Naive B cell (primary cell): ENCODE results near the gene SMG1. TPM values are rescaled to one million over a fixed set of nuclear protein-coding genes. Genes with fewer than 3 reads are reported as not detected.
A peak's percentile ranks its signal among the peaks of the same experiment; 100 is the strongest.

Experiments used
- ATAC-seq, 2 donors: fragments of 150-1000 bp; cut with Tn5 transposase; 2 replicates each; pipeline ENCODE4 v1.10.0; 2021; ENCODE audit warnings: low read depth in 2 of 2, mild to moderate bottlenecking in 2 of 2, moderate library complexity in 2 of 2
- DNase-seq: peaks from one replicate; pipeline ENCODE4 v3.0.0; 2022
- H3K27ac Mint-ChIP-seq, 6 donors: one replicate each; pipeline ENCODE4 v1.8.0; 2020 to 2022; ENCODE audit warnings: mild to moderate bottlenecking in 6 of 6, mixed read lengths in 6 of 6, moderate library complexity in 5 of 6, inconsistent platforms in 2 of 6
- H3K27me3 Mint-ChIP-seq, 3 donors: one replicate each; pipeline ENCODE4 v1.8.0; 2021 to 2022; ENCODE audit warnings: mixed read lengths in 3 of 3, mild to moderate bottlenecking in 1 of 3
- H3K36me3 Mint-ChIP-seq, 2 donors: one replicate each; pipeline ENCODE4 v1.8.0; 2020 to 2022; ENCODE audit warnings: mixed read lengths in 2 of 2, inconsistent platforms in 1 of 2, mild to moderate bottlenecking in 1 of 2
- H3K4me1 Mint-ChIP-seq, 3 donors: one replicate each; pipeline ENCODE4 v1.8.0; 2020 to 2022; ENCODE audit warnings: mixed read lengths in 3 of 3, inconsistent platforms in 1 of 3, mild to moderate bottlenecking in 1 of 3, moderate library complexity in 1 of 3
- H3K4me3 Mint-ChIP-seq, 8 donors: one replicate each; pipeline ENCODE4 v1.8.0; 2020 to 2022; ENCODE audit warnings: mild to moderate bottlenecking in 8 of 8, mixed read lengths in 8 of 8, moderate library complexity in 8 of 8, inconsistent platforms in 2 of 8
- H3K9me3 Mint-ChIP-seq, 7 donors: one replicate each; pipeline ENCODE4 v1.8.0; 2020 to 2022; ENCODE audit warnings: mixed read lengths in 7 of 7, mild to moderate bottlenecking in 5 of 7, inconsistent platforms in 2 of 7, moderate library complexity in 1 of 7
- polyA plus RNA-seq, 6 donors: library from polyadenylated mRNA; unstranded; fragments of 300-500 nt; fragmentation: Illumina TruSeq; gene quantifications; one replicate each; pipeline ENCODE4 v1.2.3, GENCODE V29; 2021; ENCODE audit warnings: low read depth in 6 of 6

The SMG1 gene
- polyA plus RNA-seq, 6 donors from 2014 or later, result 13.4 to 28.7 (median 19.5) TPM

DNA sequence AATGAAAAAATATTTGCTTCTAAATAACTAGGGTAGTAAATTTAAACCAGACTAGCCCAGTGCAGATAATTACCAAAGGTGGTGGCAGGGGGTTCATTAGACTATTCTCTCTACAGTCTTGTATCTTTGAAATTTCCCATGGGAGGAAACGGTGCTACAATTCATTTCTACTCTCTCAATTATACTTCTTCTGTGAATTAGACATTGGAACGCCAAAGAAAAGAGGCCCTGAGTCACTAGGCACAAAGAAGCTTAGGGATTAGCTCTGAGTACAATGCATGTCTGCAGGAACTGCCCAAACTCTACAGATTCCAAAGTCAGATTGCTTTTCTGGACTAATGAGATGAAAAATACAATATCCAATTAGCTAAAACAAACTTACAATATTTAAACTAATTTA is 94.2 kb downstream of the SMG1 start:
- Mint-ChIP-seq H3K27me3 (no peaks in the 10 kb centered on the region), H3K36me3 (peaks cover 30% of the 10 kb centered on the region in 2 donors), H3K4me3 (no peak overlapping the region), H3K4me1 (no peaks in the 10 kb centered on the region), H3K27ac (no peak overlapping the region), H3K9me3 (no peaks in the 10 kb centered on the region)
- DNase-seq, result no peak
- ATAC-seq, result no peak

DNA sequence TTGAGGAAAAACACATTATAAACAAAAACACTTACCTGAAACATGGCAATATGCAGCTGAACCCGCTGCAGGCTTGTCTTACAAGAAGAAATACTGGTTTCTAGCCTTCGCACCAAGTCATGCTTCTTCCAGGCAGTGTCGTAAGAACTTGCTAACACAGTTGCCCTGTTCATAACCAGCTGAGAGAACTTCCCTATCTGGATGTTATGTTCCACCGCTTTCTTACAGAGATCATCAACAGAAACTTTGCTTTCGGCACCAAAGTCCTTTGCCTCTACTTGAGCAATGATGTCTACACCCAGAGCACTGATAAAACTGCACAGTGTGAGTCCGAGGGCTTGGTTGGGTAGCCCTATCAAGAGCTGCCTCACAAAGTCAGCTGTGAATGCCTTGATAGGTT is 97.0 kb downstream of the SMG1 start:
- Mint-ChIP-seq H3K9me3 (no peaks in the 10 kb centered on the region), H3K4me3 (no peak overlapping the region), H3K36me3 (peaks cover 16 to 22% of the 10 kb centered on the region in 2 donors), H3K27me3 (no peaks in the 10 kb centered on the region), H3K4me1 (no peaks in the 10 kb centered on the region), H3K27ac (no peak overlapping the region)
- DNase-seq, result no peak
- no peak for ATAC-seq

DNA sequence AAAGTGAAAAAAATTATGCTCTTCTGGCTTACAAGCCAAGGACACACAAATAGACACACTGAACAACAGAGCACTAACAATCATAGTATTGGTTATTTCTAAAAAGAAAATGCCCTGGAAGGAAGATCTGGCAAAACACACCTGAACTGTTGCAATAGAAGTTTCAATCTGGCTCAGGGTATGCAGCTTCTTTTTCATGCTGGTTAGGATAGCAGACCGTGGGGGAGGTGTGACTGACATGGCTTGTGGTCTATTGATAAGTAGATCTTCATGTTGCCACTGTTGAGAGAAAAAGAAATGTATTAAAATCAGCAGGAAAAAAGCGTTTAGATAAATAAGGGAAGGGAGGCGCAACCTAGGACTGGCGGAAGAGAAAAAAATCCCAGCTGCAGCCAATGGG is 98.3 kb downstream of the SMG1 start:
- ATAC-seq (no peak), DNase-seq (no peak)
- peaks cover 8 to 14% of the 10 kb centered on the region in 2 donors for H3K36me3 Mint-ChIP-seq
- H3K4me1 Mint-ChIP-seq, result no peaks in the 10 kb centered on the region
- H3K4me3 Mint-ChIP-seq, result no peak overlapping the region
- no peaks in the 10 kb centered on the region for H3K9me3 Mint-ChIP-seq
- no peaks in the 10 kb centered on the region for H3K27me3 Mint-ChIP-seq
- H3K27ac Mint-ChIP-seq, result no peak overlapping the region

- no peaks in the 10 kb centered on the region for H3K27me3 Mint-ChIP-seq
- H3K4me3 Mint-ChIP-seq, result no peak overlapping the region
- DNase-seq (no peak), ATAC-seq (no peak)
- H3K9me3 Mint-ChIP-seq, result no peaks in the 10 kb centered on the region
- H3K36me3 Mint-ChIP-seq, result peaks cover 0 to 15% of the 10 kb centered on the region in 2 donors
- peaks cover 0 to 9% (median 7%) of the 10 kb centered on the region in 3 donors for H3K4me1 Mint-ChIP-seq
- H3K27ac Mint-ChIP-seq, result no peak overlapping the region
Observed at GRCh38 chr16:18816286-18816685, 109.9 kb downstream of the SMG1 start.

GRCh38 chr16:18811925-18812324 is 114.3 kb downstream of the SMG1 start:
- Mint-ChIP-seq H3K9me3 (no peaks in the 10 kb centered on the region), H3K27ac (no peak overlapping the region), H3K27me3 (no peaks in the 10 kb centered on the region), H3K36me3 (peaks cover 19 to 28% of the 10 kb centered on the region in 2 donors), H3K4me1 (no peaks in the 10 kb centered on the region), H3K4me3 (no peak overlapping the region)
- DNase-seq (no peak), ATAC-seq (no peak)

DNA sequence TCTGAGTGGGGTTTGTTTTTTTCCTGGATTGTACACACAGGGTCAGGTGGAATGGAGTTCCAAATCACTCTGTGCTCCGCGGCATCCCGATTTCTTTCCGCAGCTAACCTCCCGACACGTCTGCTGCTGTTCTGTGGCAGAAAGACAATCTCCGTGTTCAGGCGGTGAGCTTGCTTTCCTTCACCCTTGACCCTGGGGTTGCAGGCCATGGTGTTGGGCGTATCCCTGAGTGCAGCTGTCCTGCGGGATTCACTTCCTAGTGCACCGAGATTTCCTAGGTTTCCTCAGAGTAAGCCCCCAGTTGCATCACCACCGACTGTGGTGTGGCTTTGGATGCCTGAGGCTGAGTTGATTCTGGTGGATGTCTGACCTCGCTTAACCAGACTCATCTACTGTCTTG is 117.0 kb downstream of the SMG1 start:
- Mint-ChIP-seq H3K4me3 (no peak overlapping the region), H3K36me3 (peaks cover 19 to 32% of the 10 kb centered on the region in 2 donors), H3K9me3 (no peaks in the 10 kb centered on the region), H3K27ac (peak overlapping the region in 1 of 6 donors; percentile 79), H3K27me3 (no peaks in the 10 kb centered on the region), H3K4me1 (peaks cover 0 to 4% (median 0%) of the 10 kb centered on the region in 3 donors)
- DNase-seq (no peak), ATAC-seq (no peak)

GRCh38 chr16:18805257-18805773 is 120.9 kb downstream of the SMG1 start:
- H3K27me3 Mint-ChIP-seq, result no peaks in the 10 kb centered on the region
- peaks cover 19 to 21% of the 10 kb centered on the region in 2 donors for H3K36me3 Mint-ChIP-seq
- peaks cover 15 to 30% (median 18%) of the 10 kb centered on the region in 3 donors for H3K4me1 Mint-ChIP-seq
- ATAC-seq (no peak), DNase-seq (no peak)
- H3K4me3 Mint-ChIP-seq, result no peak overlapping the region
- H3K27ac Mint-ChIP-seq, result no peak overlapping the region
- no peaks in the 10 kb centered on the region for H3K9me3 Mint-ChIP-seq

DNA sequence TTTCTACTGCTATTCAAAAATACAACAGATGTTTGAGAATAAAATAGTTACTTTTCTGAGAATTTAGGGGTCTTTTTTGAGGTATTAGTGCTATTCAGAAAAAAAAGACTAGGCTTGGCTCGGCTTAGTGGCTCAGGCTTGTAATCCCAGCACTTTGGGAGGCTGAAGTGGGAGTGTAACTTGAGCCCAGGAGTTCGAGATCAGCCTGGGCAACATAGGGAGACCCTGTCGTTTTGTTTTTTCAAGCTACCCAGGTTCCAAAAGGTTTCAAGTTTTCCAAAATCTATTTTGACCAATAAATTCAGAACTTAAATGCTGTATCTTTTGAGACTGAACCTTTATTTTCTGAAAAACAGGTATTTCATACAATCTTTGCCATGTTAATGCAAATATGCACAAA is 121.7 kb downstream of the SMG1 start:
- H3K27ac Mint-ChIP-seq, result peak overlapping the region in 1 of 6 donors; percentile 4
- DNase-seq (no peak), ATAC-seq (no peak)
- H3K4me1 Mint-ChIP-seq, result peaks cover 23 to 38% (median 26%) of the 10 kb centered on the region in 3 donors
- H3K27me3 Mint-ChIP-seq, result no peaks in the 10 kb centered on the region
- H3K4me3 Mint-ChIP-seq, result no peak overlapping the region
- no peaks in the 10 kb centered on the region for H3K9me3 Mint-ChIP-seq
- H3K36me3 Mint-ChIP-seq, result peaks cover 12 to 16% of the 10 kb centered on the region in 2 donors

- peak overlapping the region in 2 of 8 donors; percentile 47 to 53 for H3K4me3 Mint-ChIP-seq
- H3K27me3 Mint-ChIP-seq, result no peaks in the 10 kb centered on the region
- no peaks in the 10 kb centered on the region for H3K9me3 Mint-ChIP-seq
- DNase-seq (no peak), ATAC-seq (no peak)
- peaks cover 27 to 44% (median 27%) of the 10 kb centered on the region in 3 donors for H3K4me1 Mint-ChIP-seq
- peaks cover 6 to 13% of the 10 kb centered on the region in 2 donors for H3K36me3 Mint-ChIP-seq
- H3K27ac Mint-ChIP-seq, result peak overlapping the region; percentile 4 to 86 (median 25)
Observed at GRCh38 chr16:18803569-18804462, 122.4 kb downstream of the SMG1 start.

DNA sequence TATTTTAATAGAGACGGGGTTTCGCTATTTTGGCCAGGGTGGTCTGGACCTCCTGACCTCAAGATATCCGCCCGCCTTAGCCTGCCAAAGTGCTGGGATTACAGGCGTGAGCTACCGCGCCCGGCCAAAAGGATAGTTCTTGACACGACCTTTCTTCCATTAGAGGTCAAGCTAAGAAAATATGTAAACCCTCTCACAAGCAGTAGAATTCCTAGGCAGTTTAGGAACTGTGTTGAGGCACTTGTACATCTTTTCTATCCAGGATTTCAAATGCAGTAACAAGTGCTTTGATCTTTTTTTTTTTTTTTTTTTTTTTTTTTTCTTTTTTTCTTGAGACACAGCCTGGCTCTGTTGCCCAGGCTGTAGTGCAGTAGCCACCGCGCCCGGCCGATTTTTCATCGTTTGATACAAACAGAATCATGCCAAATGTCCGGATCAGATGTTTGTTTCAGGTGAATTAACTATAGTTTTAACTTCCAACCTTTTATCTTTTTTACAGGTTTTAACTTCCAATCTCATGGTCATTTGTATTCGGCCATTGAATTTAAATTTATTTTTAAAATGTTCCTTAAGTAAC is 123.4 kb downstream of the SMG1 start:
- Mint-ChIP-seq H3K27me3 (no peaks in the 10 kb centered on the region), H3K9me3 (no peaks in the 10 kb centered on the region), H3K4me1 (peaks cover 27 to 47% (median 27%) of the 10 kb centered on the region in 3 donors), H3K4me3 (peak overlapping the region in 7 of 8 donors; percentile 80 to 99 (median 97)), H3K27ac (peak overlapping the region in 3 of 6 donors; percentile 28 to 86 (median 42)), H3K36me3 (peaks cover 0 to 7% of the 10 kb centered on the region in 2 donors)
- ATAC-seq (no peak), DNase-seq (no peak)

DNA sequence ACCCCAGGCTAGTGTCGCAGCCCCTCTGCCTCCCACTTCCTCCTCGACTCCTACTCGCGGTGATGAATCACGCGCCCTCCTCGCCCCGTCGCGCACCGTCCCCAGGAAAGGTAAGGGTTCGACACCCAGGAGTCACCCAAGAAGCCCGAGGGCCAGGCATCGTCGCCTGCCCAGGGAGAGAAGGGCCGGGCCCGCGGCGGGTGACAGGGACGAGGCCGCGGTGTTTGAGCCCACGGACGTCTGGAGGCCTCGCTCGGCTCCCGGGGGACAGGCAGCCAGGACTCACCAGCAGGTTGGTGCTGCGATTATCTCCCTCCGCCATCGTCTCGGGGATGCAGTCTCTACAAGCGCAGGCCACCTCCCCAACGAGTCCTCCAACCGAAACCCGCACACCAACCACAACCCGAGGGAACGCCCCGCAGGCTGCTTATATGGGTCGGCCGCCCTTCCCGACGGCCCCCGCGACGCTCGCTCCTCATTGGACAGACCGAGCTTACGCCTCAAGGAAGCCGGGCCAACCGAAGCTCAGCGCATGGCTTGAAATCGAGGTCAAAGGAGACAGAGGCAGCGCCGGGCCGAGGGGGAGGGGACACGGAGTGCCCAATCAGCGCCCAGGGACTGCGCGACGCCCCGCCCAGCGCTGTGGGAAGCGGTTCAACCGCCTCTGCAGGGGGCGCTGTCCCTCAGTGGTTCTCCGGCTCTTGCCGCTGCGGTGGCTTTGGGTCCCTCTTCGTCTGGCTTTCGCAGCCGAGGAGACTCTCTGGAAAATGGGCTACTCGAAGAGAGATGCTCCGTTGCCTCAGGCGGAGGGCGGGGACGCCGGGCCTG is 124.8 kb downstream of the SMG1 start, which contains the start of gene ARL6IP1:
Gene ARL6IP1, minus strand, starts transcription at position 405 of the 828 bp plus-strand sequence. Its CDS starts 83 bp downstream, at position 322.
- Mint-ChIP-seq H3K9me3 (no peaks in the 10 kb centered on the region), H3K27me3 (no peaks in the 10 kb centered on the region), H3K4me3 (peak within 1 kb of the TSS; percentile 80 to 99 (median 98)), H3K36me3 (peaks cover 0 to 2% of the 10 kb centered on the region in 2 donors), H3K27ac (peak within 1 kb of the TSS; percentile 94 to 99 (median 98)), H3K4me1 (peaks cover 27 to 48% (median 27%) of the 10 kb centered on the region in 3 donors)
- ATAC-seq (peak; percentile 89 to 91), DNase-seq (peak; percentile 98)

- ATAC-seq, result no peak
- Mint-ChIP-seq H3K27ac (peak overlapping the region; percentile 94 to 99 (median 98)), H3K4me3 (peak overlapping the region; percentile 80 to 99 (median 98)), H3K9me3 (no peaks in the 10 kb centered on the region), H3K4me1 (peaks cover 27 to 47% (median 27%) of the 10 kb centered on the region in 3 donors), H3K27me3 (no peaks in the 10 kb centered on the region), H3K36me3 (no peaks in the 10 kb centered on the region)
- no peak for DNase-seq
Observed at GRCh38 chr16:18800775-18801144, 125.4 kb downstream of the SMG1 start.

GRCh38 chr16:18800293-18800692 is 125.9 kb downstream of the SMG1 start:
- DNase-seq (no peak), ATAC-seq (no peak)
- peak overlapping the region; percentile 80 to 99 (median 98) for H3K4me3 Mint-ChIP-seq
- H3K4me1 Mint-ChIP-seq, result peaks cover 27 to 47% (median 27%) of the 10 kb centered on the region in 3 donors
- H3K9me3 Mint-ChIP-seq, result no peaks in the 10 kb centered on the region
- H3K27ac Mint-ChIP-seq, result peak overlapping the region; percentile 94 to 99 (median 98)
- no peaks in the 10 kb centered on the region for H3K27me3 Mint-ChIP-seq
- no peaks in the 10 kb centered on the region for H3K36me3 Mint-ChIP-seq
